AG04449 (cell line): ENCODE measurements around the gene JMJD8.

ENCODE experiments used
- CTCF ChIA-PET: fragments of 350-600 bp; formaldehyde crosslinking; extraction: SDS; loops from one replicate; lab custom pipeline; 2021; ENCODE audit warnings: antibody characterized with exemption; lab: Yijun Ruan, JAX
- POLR2A ChIA-PET: fragments of 400-600, 350-600 bp; formaldehyde crosslinking; extraction: SDS; loops from one replicate; lab custom pipeline; 2020; ENCODE audit warnings: antibody characterized with exemption, inconsistent platforms; lab: Yijun Ruan, JAX
- DNase-seq: peaks from one replicate; pipeline ENCODE4 v3.0.0-alpha.2; 2010; ENCODE audit warnings: low read depth, low spot score
- H3K4me3 ChIP-seq: 2 replicates; pipeline ENCODE4 v1.5.1; 2011; ENCODE audit warnings: low read depth, mild to moderate bottlenecking, control low read depth, low read length
- CTCF ChIP-seq: IDR thresholded peaks from one replicate; pipeline ENCODE4 v1.5.1; 2011; ENCODE audit warnings: mild to moderate bottlenecking, moderate library complexity, low read length, control low read depth, inconsistent platforms; ENCODE audit not compliant: insufficient read depth; ENCODE audit errors: missing control alignments

JMJD8 gene

DNA sequence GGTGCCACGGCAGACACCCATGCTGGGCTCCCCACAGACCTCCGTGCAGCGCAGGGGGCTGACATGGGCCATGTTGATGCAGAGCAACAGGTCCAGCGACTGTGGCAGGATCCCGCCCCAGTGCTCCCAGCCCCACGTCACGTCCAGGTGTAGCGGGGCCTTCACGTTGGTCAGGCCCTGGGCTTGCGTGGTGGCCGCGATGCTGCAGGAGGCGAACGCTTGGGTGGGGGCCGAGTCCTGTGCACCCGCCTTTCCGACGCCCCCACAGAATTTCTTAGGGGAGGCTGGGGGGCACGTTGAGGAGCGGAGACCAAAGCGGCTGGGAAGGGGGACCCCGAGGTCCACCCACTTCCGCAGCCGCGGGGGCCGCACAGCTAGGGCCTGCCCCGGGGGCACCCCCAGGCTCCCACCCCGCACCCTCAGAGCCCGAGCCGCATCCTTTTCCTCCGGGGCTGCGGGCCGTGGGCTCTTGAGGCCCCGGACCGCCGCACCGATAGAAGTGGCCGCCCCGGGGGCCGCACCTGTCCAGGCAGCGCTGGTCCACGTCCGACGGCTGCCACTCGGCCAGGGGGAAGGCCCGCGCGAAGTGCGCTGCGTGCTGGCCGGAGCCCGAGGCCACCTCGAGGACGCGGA, 48.4 kb downstream of the JMJD8 start:
- TF ChIP-seq CTCF: no peak
- ChIA-PET CTCF (no interaction called here), POLR2A (interaction anchor here (0.7 to 1.5 kb wide), 3 partner anchors 12 to 108 kb away, joined by 3 to 5 read pairs (median 3); partner anchors contain the start of gene CAPN15)
- H3K4me3 ChIP-seq: peak overlapping the region; percentile 92
- DNase-seq: no peak

- H3K4me3 ChIP-seq: peak overlapping the region; percentile 92
- CTCF ChIA-PET: no interaction called here
- no peak for TF ChIP-seq CTCF
- no peak for DNase-seq
- POLR2A ChIA-PET: no interaction called here
Observed at GRCh38 chr16:634996-635395, 49.1 kb downstream of the JMJD8 start.

- no peak for TF ChIP-seq CTCF
- no peak for DNase-seq
- CTCF ChIA-PET: no interaction called here
- H3K4me3 ChIP-seq: no peak overlapping the region
- POLR2A ChIA-PET: interaction anchor here (0.6 kb wide), 1 partner anchor 399 kb away, joined by 3 read pairs; no protein-coding TSS in a partner anchor
Observed at GRCh38 chr16:634051-634670, 50.0 kb downstream of the JMJD8 start.

GRCh38 chr16:633336-634050, 50.6 kb downstream of the JMJD8 start:
- ChIA-PET POLR2A (interaction anchor here (0.6 kb wide), 1 partner anchor 398 kb away, joined by 3 read pairs; no protein-coding TSS in a partner anchor), CTCF (no interaction called here)

DNA sequence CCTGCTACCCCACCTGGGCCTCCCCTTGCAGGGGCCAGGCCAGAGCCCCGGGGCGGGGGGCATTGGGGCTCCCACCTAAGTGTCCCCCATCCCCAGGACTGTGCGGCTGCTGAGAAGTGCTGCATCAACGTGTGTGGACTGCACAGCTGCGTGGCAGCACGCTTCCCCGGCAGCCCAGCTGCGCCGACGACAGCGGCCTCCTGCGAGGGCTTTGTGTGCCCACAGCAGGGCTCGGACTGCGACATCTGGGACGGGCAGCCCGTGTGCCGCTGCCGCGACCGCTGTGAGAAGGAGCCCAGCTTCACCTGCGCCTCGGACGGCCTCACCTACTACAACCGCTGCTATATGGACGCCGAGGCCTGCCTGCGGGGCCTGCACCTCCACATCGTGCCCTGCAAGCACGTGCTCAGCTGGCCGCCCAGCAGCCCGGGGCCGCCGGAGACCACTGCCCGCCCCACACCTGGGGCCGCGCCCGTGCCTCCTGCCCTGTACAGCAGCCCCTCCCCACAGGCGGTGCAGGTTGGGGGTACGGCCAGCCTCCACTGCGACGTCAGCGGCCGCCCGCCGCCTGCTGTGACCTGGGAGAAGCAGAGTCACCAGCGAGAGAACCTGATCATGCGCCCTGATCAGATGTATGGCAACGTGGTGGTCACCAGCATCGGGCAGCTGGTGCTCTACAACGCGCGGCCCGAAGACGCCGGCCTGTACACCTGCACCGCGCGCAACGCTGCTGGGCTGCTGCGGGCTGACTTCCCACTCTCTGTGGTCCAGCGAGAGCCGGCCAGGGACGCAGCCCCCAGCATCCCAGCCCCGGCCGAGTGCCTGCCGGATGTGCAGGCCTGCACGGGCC, 51.4 kb downstream of the JMJD8 start:
- no peak for TF ChIP-seq CTCF
- POLR2A ChIA-PET: no interaction called here
- CTCF ChIA-PET: no interaction called here
- H3K4me3 ChIP-seq: no peak overlapping the region
- no peak for DNase-seq

More at GRCh38 chr16:633336-634050, 50.6 kb downstream of the JMJD8 start:
- DNase-seq: no peak
- no peak for TF ChIP-seq CTCF
- no peak overlapping the region for H3K4me3 ChIP-seq
